KMS-11 (cell line): ENCODE data around the gene SMG5.

ENCODE experiments used
- H2AFZ ChIP-seq: fragments of 200-600 bp; sonication (generic); 2 replicates; pipeline ENCODE4 v1.6.1; 2016; ENCODE audit warnings: antibody characterized with exemption, mixed run types, low read depth
- H3K27ac ChIP-seq: fragments of 200-600 bp; sonication (generic); 2 replicates; pipeline ENCODE4 v1.6.1; 2016; ENCODE audit warnings: mild to moderate bottlenecking, mixed run types
- H3K27me3 ChIP-seq: fragments of 200-600 bp; sonication (generic); 2 replicates; pipeline ENCODE4 v1.6.1; 2017; ENCODE audit warnings: mild to moderate bottlenecking, low read depth, mixed run types, moderate library complexity; ENCODE audit not compliant: insufficient read depth
- H3K36me3 ChIP-seq: fragments of 200-600 bp; sonication (generic); 2 replicates; pipeline ENCODE4 v1.6.1; 2017; ENCODE audit warnings: mild to moderate bottlenecking, mixed run types; ENCODE audit not compliant: insufficient read depth
- H3K4me1 ChIP-seq: fragments of 200-600 bp; sonication (generic); 2 replicates; pipeline ENCODE4 v1.6.1; 2016; ENCODE audit warnings: mild to moderate bottlenecking, low read depth, mixed run types; ENCODE audit not compliant: poor library complexity, severe bottlenecking
- H3K4me2 ChIP-seq: fragments of 200-600 bp; sonication (generic); 2 replicates; pipeline ENCODE4 v1.7.0; 2016; ENCODE audit warnings: mild to moderate bottlenecking, mixed run types
- H3K4me3 ChIP-seq: fragments of 200-600 bp; sonication (generic); IDR thresholded peaks from 2 replicates; pipeline ENCODE4 v1.6.1; 2017; ENCODE audit warnings: low read depth, low read length, mixed read lengths; ENCODE audit not compliant: insufficient read depth
- H3K79me2 ChIP-seq: fragments of 200-600 bp; sonication (generic); 2 replicates; pipeline ENCODE4 v1.6.1; 2016; ENCODE audit warnings: low read depth, mixed run types; ENCODE audit not compliant: insufficient read depth
- H3K9ac ChIP-seq: fragments of 200-600 bp; sonication (generic); 2 replicates; pipeline ENCODE4 v1.6.1; 2016; ENCODE audit warnings: mild to moderate bottlenecking, mixed run types
- H4K20me1 ChIP-seq: fragments of 200-600 bp; sonication (generic); 2 replicates; pipeline ENCODE4 v1.6.1; 2016; ENCODE audit warnings: mild to moderate bottlenecking, mixed run types; ENCODE audit not compliant: insufficient read depth
- TF ChIP-seq, protein P1 (sequence below): fragments of 200-600 bp; sonication (generic); conservative IDR thresholded peaks from 2 replicates; pipeline ENCODE4 v1.6.1; 2017; ENCODE audit warnings: low read depth, mild to moderate bottlenecking, antibody characterized with exemption, low read length, moderate library complexity, mixed read lengths

The SMG5 gene

DNA sequence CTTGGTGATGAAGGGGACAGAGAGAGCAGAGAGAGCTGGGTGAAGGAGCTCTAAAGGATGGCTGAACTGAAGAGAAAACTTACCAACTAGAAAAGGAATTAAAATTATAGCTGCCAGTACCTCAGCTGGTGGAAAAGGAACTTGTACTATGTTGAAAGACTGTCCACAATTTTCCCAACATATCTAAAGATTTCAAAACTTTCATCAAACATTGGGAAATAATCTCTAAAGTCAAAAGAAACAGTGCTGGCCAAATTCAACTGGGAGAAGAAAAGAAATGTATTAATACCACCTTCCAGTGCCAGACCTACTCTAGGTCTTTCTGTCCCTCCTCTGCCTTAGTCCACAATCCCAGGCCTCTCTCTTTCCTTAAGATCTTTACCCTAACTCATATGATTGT, 6.1 kb downstream of the SMG5 start:
- Histone ChIP-seq H3K36me3 (peaks cover 62% of the 10 kb centered on the region; the same call in 1 of the 2 replicates), H2AFZ (no peak overlapping the region), H3K27ac (no peak overlapping the region), H3K4me1 (peaks cover 34% of the 10 kb centered on the region), H3K4me2 (no peak overlapping the region), H4K20me1 (peaks cover 18% of the 10 kb centered on the region), H3K9ac (no peak overlapping the region), H3K79me2 (peaks cover 39% of the 10 kb centered on the region), H3K4me3 (no peak overlapping the region), H3K27me3 (no peaks in the 10 kb centered on the region)
- TF ChIP-seq, protein P1, sequence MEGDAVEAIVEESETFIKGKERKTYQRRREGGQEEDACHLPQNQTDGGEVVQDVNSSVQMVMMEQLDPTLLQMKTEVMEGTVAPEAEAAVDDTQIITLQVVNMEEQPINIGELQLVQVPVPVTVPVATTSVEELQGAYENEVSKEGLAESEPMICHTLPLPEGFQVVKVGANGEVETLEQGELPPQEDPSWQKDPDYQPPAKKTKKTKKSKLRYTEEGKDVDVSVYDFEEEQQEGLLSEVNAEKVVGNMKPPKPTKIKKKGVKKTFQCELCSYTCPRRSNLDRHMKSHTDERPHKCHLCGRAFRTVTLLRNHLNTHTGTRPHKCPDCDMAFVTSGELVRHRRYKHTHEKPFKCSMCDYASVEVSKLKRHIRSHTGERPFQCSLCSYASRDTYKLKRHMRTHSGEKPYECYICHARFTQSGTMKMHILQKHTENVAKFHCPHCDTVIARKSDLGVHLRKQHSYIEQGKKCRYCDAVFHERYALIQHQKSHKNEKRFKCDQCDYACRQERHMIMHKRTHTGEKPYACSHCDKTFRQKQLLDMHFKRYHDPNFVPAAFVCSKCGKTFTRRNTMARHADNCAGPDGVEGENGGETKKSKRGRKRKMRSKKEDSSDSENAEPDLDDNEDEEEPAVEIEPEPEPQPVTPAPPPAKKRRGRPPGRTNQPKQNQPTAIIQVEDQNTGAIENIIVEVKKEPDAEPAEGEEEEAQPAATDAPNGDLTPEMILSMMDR, result no peak

DNA sequence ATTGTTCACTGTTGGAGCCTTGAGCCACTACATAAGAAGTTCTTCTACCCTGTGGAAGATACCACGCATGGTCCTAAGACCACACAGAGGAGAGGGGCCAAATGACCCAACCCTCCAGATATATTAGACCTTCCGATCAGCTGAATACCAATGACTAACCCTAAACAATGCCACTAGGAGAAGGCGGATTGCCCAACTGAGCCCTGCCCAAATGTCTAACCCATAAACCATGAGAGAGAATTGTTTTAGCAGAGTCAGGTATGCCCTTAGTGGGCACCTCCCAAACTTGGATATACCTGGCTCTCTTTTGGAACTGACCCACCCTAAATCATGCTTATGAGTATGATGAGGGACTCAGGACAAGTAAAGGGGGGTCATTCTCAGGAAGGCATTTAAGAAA, 12.3 kb downstream of the SMG5 start:
- H3K4me1 ChIP-seq, result peaks cover 8% of the 10 kb centered on the region
- H3K4me2 ChIP-seq, result no peak overlapping the region
- H3K79me2 ChIP-seq, result no peaks in the 10 kb centered on the region; the same call in 1 of the 2 replicates
- TF ChIP-seq, protein P1, result no peak
- no peak overlapping the region for H2AFZ ChIP-seq
- H3K36me3 ChIP-seq, result peaks cover 71% of the 10 kb centered on the region
- no peaks in the 10 kb centered on the region for H4K20me1 ChIP-seq
- H3K4me3 ChIP-seq, result no peak overlapping the region
- no peaks in the 10 kb centered on the region for H3K27me3 ChIP-seq
- H3K9ac ChIP-seq, result no peak overlapping the region
- no peak overlapping the region for H3K27ac ChIP-seq

DNA sequence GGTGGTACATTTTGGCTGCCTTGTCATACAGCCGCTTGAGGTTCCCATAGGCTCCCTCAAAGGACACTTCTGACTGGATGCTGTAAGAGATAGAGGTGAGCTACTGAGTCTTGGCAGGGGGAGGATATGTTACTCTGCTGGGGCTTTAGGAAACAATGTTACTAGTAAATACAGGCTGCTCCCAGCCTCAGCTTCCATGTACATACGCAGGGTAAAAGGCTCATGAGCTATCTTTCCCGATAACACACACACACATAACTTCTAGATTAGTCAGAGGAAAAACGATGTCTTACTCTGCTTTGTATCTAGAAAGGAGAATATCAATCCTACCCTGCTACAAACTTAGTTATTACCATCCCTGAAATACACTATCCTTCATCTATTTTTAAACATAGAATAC, 14.3 kb downstream of the SMG5 start:
- no peak overlapping the region for H3K4me3 ChIP-seq
- H3K4me1 ChIP-seq, result peaks cover 8% of the 10 kb centered on the region
- peaks cover 61% of the 10 kb centered on the region for H3K36me3 ChIP-seq
- no peak overlapping the region for H3K27ac ChIP-seq
- H3K27me3 ChIP-seq, result no peaks in the 10 kb centered on the region
- no peaks in the 10 kb centered on the region for H4K20me1 ChIP-seq
- H2AFZ ChIP-seq, result no peak overlapping the region
- H3K9ac ChIP-seq, result no peak overlapping the region
- H3K79me2 ChIP-seq, result no peaks in the 10 kb centered on the region
- TF ChIP-seq, protein P1, result no peak
- H3K4me2 ChIP-seq, result no peak overlapping the region

DNA sequence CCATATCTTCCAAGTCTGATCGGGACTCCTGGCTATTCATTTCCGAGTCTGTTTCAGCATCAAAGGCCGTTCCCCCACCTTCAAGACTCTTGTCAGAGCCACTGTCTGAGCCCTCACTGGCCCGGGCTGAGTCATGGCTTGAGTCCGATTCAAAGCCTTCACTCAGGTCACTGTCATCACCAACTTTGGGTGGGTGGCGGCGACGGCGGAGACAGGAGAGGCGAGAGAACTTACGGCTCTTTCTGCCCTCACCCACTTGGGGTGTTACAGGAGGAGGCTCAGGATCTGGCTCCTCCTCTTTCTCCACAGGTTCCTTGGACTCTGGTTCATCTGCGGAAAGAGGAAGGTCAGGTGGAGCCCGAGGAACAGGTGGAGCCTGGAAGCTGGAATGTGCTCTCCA, 16.6 kb downstream of the SMG5 start:
- H3K79me2 ChIP-seq, result no peaks in the 10 kb centered on the region
- peaks cover 11% of the 10 kb centered on the region for H3K4me1 ChIP-seq
- no peak overlapping the region for H3K4me3 ChIP-seq
- no peak overlapping the region for H3K27ac ChIP-seq
- TF ChIP-seq, protein P1, result no peak
- H2AFZ ChIP-seq, result no peak overlapping the region
- no peak overlapping the region for H3K4me2 ChIP-seq
- no peak overlapping the region for H3K9ac ChIP-seq
- H4K20me1 ChIP-seq, result no peaks in the 10 kb centered on the region
- no peaks in the 10 kb centered on the region for H3K27me3 ChIP-seq
- H3K36me3 ChIP-seq, result peaks cover 56% of the 10 kb centered on the region
